Neural progenitor cell (in vitro differentiated cells): ENCODE measurements around the gene CD79A.

Source experiments
- CTCF ChIP-seq: fragments of 200-600 bp; sonication (generic); IDR thresholded peaks from 2 replicates; pipeline ENCODE4 v1.5.1; 2017; ENCODE audit warnings: antibody characterized with exemption, mild to moderate bottlenecking
- EZH2phosphoT487 ChIP-seq: fragments of 200-600 bp; sonication (generic); IDR thresholded peaks from 2 replicates; pipeline ENCODE4 v1.6.1; 2017; ENCODE audit warnings: antibody characterized with exemption

- TF ChIP-seq CTCF (no peak), EZH2phosphoT487 (no peak)
These were observed 26.7 kb upstream of the CD79A start for GRCh38 chr19:41850381-41850780.
